ENCODE results near the gene RNF207.

RNF207 gene

DNA sequence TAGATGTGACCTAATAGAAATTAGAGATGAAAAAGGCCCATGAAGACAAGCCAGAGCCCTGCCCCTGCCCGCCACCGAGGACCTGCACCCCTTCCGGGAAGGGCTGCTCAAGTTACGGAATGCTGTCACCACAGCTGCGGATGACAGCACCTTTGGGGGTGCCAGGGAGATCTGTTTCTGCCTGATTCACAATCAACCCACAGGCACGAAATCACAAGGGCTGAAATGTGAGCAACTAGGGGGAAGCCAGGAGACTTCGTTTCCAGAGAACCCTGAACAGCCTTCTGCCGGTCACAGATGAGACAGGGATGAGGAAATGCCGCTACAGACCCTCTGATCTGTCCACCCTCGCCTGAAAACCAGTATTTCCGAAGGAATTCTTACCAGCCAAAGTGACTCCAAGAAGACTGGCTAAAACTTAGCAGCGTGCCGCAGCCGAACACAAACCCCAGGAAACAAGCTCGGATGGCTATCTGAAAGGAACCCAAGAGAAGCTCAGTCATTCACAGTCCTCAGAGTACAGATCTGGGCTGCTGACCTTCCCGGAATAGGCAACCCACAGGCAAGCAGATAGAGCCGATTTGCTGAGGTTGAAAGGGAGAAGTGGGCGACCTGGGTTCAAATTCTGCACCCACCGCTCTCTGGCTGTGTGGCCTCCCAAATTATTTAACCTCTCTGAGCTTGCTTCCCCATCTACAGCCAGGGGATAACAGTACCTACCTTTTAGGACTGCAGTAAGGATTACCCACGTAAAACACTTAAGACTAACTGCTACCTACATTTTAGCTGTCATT lies 28.8 kb downstream of the RNF207 start:
- DNase-seq (ENCODE audit: low read depth), result no peak

DNA sequence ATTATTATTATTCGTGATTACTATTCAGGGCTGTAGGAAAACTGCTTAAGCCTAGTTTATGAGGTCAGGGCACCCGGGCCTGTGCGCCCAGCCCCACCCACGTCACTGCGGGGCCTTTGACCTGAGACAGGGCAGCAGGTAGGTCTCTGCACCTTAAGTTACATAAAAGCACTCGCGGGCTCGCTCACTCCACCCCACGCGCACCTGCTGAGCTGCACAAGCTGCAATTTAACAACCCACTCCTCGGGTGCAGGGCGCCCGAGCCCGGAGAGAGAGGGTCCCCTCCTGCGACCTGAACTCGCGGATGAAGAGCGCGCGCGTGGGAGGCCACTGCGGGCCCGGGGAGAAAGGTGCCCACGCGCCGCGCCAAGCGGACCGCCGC lies 29.4 kb downstream of the RNF207 start:
- DNase-seq (ENCODE audit: low read depth), result no peak

DNA sequence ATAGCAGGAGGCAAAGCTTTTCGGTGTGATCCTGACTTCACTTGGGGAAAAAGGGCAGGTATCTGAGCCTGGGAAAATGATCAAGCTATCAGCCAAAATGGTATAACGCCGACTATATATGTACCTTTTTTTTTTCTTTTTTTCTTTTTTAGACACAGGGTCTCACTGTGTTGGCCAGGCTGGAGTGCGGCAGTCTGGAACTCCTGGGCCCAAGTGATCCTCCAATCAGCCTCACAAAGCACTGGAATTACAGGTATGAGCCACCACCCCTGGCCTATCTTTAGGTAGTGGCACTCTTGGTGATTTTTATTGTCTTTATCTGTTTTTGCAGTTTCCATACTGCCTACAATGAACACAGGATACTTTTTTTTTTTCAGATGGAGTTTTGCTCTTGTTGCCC lies 31.2 kb downstream of the RNF207 start:
- no peak for DNase-seq (ENCODE audit: low read depth)

DNA sequence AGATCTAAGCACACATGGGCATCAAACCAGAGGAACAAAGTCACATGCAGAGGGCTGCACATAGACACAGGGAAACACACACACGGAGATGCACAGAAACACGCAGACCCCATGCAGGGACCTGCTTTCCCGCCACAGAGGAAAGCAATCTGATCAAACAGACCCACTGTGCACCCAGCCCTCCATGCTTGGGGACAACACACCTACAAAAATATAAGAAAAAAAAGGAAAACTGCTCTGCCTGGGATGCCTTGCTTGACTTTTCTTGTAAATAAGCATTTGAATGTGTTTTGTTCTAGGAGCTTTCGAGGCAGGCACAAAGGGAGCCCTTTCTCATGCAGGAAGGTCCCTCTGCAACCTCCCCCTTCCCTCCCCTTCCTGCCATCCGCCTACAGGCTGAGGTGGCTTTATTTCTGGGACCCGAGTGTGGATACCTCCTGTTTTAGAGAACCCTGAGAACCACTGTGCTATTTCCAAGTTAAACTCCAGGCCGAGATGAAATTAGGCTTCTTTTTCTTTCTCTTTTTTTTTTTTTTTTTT lies 33.4 kb downstream of the RNF207 start:
- no peak for DNase-seq (ENCODE audit: low read depth)

DNA sequence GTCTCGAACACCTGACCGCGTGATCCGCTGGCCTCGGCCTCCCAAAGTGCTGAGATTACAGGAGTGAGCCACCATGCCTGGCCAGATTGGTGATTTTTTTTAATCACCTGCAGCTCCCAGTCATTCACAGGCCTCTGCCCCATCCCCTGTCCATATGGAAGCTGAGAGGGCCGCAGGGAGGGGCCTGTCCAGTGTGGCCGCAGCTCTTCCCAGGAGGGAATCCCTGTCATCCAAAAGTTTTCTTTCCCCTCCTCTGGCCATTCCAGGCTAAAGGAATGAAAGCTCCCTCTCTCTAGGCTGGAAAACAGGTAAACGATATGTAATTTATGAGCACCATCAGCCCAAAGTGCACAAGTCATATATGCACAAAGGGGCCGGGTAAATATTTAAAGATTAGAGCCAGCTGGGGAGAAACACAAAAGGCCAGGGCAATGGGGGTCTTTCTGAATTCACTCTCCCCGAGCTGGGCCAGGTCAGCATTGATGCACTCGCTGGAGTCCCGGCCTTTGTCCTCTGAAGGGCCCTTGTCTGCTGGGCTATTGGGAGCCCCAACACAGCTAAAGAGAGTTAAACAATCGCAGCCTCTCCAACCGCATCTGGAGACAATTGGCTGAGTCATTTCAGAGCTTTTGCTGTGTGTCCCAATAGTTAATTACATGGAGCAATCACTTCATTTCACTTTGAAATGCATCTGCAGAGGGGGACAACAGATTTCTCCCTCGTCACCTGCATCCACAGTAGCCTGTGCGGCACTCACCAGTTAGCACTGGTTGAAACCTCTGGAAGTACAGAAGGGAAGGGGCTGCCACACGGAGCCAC lies 34.2 kb downstream of the RNF207 start:
- no peak for DNase-seq (ENCODE audit: low read depth)

DNA sequence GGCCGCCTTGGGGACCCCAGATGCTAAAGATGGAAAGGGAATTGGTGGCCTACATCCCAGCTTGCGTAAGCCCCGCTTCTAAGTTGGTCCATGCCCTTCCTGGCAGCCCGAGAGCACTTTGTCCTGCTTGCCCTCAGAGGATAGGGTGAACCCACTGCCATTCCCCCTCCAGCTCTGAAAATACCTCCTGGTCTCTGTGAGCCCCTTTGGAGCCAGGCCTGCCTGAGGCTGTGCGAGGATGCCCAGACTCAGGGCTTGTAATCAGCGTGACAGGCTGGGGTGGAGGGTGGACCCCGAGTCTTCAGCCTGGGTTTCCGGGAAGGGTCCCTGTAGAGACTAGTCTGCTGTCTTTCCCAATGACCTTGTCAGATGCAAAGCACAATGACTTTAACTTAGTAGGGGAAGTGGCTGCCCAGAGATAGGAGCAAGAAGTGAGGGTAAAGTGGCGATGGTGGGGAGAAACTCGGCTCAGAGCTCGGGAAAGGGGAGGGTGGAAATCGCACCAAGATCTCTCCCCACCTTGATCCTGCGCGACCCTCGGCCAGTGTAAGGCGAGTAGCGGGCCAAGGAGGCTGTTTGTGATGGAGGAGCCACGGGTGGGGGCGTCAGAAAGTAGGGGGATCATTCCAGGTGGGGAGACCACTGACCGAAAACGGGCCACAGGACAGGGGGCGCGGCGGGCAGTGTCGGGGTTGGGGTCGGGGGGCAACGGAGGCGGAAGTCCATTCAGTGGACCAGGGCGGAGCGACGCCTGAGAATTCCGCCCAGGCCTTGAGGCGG lies 35.4 kb downstream of the RNF207 start:
- no peak for DNase-seq (ENCODE audit: low read depth)

DNA sequence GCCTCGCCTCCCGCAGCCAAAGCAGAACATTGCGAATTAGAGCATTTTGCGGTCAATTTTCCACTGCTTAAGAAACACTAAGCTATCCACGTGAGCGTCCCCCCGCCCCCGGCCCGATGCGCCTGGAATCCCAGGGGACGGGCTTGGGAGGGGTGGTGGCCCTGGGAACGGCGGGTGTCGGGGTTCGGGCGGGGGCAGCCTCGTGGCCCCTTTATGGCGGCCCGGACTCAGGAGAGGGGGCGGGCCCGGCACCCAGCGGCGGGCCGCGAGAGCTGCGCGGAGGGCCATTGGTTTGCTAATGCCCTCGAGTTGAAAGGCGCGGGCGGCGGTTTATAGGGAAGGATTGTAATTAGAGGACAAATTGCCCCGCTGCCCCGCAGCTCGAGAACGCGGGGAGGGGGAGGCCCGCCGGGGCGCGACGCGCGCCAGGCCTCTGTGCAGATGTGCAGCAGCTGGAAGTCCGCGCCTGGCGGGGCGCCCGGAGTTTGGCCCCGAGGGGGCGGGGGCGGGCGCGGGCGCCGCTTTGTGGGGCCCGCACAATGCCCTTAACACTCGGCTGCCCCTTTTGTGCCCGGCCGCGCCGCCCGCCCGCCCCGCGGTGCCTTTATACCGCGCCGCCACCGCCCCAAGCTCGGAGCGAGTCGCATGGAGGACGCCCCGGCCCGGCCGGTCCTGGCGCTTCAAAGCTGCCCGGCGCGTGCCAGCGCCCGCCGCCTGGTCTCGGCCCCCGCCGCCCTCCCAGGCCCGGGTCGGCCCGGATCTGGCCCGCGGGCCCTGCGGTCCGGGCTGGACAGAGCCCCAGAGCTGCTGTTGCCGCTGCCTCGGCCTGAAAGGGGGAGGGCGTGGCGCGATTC lies 36.2 kb downstream of the RNF207 start:
- DNase-seq (ENCODE audit: low read depth), result no peak

DNA sequence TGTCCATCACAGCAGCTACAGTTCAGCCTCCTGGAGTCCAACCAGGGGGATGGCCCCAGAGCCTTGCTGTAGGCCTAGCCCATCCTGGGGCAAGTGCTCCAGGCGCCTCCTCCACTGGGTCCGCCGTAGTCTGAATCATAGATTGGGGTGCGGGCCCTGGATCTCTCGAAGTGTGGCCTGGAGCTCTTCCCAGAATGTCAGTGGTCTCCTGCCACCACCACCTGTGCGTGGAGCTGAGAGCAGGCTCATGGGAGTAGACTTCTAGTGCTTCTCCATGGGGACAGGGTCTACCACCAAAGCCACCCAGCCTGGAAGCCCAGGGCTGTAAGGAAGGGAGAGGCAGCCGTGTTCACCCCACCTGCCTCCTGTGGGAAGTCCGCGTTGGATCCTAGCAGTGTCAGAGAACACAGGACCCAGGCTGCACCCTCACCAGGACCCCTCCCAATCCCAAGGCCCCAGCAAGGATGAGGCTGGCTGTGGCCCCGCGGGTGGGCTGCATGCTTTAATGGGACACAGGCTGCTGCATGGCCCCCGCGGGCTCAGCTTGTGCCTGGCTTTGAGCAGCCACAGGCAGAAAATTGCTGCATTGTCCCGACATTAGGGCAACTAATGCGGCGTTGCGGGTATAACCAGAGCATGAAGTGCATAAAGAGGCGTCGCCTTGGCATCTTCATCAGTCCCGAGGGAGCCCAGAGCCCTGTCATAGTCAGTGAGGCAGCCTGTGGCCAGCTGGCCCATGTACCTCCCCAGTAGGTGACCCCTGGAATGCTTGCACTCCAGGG lies 37.3 kb downstream of the RNF207 start:
- DNase-seq (ENCODE audit: low read depth), result no peak

DNA sequence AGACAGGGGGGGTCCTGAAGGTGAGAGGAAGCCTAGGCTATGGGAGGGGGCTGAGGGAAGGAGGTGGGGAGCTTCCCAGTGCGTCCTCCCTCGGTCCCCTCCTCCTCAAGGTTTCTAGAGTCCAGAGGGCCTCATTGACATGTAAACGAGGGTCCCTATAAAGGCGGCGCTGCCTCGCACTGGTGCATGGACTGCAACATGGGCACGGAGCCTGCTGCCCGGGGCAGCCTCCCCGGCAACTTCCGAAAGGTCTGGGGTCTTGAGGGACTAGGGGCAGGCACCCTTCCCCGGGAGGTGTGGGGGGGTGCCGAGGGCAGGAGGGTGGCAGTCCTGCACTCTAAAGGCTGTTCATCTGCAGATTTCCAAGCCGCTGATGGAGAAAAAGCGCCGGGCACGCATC lies 38.1 kb downstream of the RNF207 start, which contains the start of gene HES3:
HES3 (plus strand) TSS at position 187 of the 400 bp plus-strand sequence; CDS start at position 374, 187 bp downstream.
- no peak for DNase-seq (ENCODE audit: low read depth)

DNA sequence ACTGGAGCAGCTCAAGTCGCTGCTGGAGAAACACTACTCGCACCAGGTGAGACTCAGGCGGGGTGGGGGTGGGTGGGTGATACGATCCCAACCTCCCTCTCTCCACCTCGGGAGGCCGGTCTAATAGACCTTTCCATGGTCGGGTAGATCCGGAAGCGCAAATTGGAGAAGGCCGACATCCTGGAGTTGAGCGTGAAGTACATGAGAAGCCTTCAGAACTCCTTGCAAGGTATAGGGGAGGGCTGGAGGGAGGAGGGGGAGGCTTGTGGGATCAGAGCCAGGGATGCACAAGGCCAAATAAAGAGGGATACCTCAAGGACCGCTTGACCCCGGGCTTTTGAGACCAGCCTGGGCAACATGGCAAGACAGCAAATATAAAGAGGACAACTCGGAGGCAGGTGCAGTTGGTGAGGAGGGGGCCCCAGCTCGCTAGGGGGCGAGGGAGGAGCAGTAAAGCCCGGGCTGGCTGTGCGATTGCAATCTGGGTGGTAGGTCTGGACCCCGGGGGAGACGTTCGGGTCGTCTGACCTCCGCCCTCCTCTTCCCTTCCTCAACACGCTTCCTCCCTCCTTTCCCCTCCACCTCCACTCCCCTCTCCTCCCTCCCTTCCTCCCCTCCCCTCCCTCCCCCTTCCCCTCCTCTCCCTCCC lies 38.6 kb downstream of the RNF207 start:
- no peak for DNase-seq (ENCODE audit: low read depth)

DNA sequence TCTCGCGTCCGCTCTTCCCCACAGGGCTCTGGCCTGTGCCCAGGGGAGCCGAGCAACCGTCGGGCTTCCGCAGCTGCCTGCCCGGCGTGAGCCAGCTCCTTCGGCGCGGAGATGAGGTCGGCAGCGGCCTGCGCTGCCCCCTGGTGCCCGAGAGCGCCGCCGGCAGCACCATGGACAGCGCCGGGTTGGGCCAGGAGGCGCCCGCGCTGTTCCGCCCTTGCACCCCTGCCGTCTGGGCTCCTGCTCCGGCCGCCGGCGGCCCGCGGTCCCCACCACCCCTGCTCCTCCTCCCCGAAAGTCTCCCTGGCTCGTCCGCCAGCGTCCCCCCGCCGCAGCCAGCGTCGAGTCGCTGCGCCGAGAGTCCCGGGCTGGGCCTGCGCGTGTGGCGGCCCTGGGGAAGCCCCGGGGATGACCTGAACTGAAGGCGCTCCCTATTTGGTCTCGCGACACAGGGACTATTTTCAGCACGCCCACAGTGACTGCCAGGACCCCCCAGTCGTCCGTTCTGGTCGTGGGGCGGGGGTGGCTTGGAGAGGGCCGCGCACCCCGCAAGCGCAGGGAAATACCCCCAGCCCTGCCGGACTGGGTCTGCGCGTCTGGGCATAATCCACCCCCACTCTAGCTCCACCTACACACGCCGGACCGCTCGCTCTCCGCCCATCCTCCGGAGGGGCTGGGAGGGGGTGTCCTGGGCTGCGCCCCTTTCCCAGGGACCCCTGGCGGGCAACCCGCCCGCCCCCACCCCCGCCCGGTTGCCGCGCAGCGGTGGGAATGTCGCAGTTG lies 39.4 kb downstream of the RNF207 start:
- no peak for DNase-seq (ENCODE audit: low read depth)

DNA sequence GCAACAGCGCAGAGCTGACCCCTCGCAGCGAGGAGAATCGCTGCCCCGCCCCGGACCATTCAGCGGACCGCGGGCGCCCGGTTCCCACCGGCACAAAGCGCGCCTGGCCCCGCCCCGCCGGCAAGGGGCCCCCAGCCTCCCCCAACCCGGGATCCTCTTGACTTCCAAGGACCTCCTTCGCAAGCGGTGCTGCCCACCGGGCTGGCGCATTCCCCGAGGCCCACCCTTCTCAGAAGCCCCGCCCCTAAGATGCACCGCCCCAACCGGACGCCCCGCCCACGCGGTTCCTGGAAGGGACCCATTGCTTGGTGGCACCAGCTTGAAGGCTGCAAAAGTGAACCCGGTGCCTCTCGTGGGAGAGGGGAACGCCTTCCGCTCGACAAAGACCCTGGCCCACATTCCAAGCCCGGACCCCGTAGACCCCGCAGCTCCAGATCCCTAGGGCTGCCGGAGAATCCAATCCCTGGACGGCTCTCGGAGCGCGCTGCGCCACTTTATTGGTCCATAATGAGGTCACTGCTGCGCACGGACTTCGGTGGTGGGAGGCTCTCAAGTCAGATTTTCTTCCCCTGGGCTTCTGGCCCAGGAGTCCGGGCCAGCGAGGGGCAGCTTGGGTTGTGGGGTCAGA lies 40.1 kb downstream of the RNF207 start:
- no peak for DNase-seq (ENCODE audit: low read depth)

DNA sequence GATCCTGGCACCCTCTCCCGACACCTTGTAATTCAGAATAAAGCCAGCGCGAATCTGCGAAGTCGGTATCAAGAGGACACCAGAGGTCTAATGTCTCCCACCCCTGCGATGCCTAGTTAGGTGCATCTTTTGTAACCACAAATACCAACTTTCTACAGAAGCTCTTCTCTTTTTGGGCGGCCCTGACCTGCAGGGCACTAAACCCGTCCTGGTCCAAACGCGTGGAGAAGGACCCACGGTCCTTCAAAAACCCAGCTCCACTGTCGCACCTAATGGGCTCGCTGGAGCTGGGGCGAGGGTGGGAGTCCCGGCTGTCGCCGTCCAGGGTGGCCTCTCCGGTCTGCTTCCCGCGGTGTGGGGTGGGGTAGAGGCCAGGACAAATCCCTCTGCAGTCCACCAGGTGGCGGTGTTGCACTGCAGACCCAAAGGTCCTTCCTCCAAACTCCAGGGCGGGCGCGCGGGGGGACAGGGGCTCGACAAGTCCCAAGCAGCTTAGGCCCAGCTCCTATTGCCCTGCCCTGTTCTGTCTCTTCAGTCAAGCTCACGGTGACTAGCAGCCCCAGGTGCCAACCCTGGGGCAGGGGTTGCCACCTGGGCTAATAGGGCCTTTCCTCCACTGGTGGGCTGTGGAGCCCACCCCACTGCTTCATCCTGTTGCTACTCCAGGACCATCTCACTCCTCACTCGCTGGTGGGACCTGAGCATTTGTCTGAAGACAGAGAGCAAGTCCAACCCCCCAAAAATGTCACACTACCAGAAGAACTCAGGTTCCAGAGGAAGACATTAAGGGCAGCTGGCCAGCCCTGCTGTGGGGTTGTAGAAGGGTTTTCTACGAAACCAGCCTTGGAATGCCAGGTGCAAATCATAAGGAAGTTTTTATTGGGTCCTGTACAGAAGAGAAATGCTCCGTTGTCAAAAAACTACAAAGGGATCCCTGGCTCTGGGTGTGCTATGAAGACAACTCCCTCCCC lies 40.9 kb downstream of the RNF207 start:
- DNase-seq (ENCODE audit: low read depth), result no peak

DNA sequence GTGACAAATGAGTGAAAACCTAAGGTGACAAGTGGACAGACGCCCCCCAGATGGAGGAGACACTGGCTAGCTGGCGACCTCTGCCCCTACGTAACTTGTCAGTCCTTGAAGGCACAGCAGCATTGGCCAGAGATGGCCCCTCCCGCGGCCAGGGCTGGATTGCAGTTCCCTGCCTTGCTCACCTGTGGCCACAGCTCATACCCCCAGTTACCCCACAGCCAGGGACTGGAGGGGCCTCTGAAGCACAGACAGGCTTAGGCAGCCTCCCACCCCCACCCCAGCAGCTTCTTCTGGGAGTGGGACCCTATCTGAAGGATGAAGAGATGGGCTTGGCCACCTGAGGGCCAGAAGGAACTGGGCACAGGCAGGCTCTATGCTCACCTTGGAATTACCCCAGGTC lies 41.7 kb downstream of the RNF207 start:
- no peak for DNase-seq (ENCODE audit: low read depth)

DNA sequence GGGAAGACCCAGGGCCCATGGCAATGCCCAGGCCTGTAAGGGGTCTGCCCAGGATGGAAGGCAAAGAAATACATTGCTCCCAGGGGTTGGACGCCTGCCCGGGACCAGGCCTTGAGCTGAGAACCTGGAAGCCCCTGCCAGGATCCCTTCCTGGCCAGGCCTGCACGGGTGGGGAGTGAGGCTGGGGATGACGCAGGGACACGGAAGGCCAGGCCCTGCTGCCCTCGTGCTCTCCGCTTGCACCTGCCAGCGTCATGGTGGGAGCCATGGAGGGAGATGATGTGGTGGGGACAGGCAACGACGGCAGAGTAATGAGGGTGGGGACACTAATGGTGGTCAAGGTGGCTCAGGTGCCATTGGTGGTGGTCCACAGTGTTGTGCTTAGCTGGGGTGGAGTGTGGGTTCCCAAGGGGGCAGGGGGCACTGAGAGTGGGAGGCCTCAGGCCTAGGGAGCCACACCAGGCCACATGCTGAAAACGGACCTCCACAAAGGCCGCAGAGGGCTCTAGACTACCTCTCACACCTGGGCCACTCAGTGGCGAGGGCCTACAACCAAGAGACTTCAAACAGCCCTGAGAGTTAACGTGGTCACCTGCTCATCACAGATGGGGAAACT lies 42.4 kb downstream of the RNF207 start:
- no peak for DNase-seq (ENCODE audit: low read depth)

DNA sequence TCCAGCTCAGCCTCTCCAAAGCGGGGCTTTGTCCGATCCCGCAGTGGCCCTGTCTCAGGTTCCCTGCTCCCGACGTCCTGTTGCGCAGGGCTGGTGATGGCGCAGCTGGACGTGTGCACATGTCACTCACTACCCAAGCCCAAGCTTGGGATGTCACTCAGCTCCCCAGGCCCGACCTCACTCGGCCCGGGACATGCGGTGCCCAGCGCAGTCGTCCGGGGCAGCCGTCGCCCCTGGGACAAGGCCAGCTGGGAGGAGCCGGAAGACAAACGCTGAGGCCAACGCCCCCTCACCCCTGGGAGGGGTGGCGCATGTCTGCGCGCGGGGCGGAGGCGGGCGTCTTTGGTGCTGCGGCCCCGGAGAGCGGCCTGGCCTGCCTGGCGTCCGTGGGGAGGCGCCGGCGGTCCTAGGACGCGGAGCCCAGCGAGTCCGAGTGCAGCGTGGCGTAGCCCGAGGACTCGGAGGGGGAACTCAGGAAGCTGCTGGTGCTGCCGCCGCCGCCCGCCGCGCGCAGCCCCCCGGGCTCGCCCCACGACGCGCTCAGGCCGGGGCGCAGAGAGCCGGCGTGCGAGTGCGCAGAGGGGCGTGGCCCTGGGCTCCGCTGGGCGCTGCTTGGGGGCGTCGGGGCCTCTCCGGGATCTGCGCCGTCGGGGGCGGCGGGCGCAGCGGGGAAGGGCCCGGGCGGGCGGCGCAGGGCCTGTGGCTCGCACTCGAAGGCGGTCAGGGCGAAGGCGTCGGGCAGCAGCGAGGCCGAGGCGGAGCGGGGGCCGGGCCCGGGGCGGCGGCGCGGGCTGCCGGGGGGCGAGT lies 43.2 kb downstream of the RNF207 start:
- DNase-seq (ENCODE audit: low read depth), result no peak

Data from non-pigmented ciliary epithelial cell (primary cell).